Measurements from ENCODE around the gene NYNRIN.

Gene NYNRIN

GRCh38 chr14:24415421-24416253, 16.8 kb downstream of the NYNRIN start:
- no peak overlapping the region for H3K4me3 ChIP-seq (ENCODE audit: control insufficient read depth, low read depth, low read length)

GRCh38 chr14:24416254-24416931, 17.6 kb downstream of the NYNRIN start:
- no peak for DNase-seq (ENCODE audit: low read depth)
- no peak overlapping the region for H3K4me3 ChIP-seq (ENCODE audit: control insufficient read depth, low read depth, low read length)
- TF ChIP-seq CTCF (conservative IDR thresholded peaks at IDR 0.05; ENCODE audit: control insufficient read depth, insufficient read depth, low read depth, low read length), result no peak

More at GRCh38 chr14:24415421-24416253, 16.8 kb downstream of the NYNRIN start:
- no peak for DNase-seq (ENCODE audit: low read depth)
- no peak for TF ChIP-seq CTCF (conservative IDR thresholded peaks at IDR 0.05; ENCODE audit: control insufficient read depth, insufficient read depth, low read depth, low read length)

- TF ChIP-seq CTCF (conservative IDR thresholded peaks at IDR 0.05; ENCODE audit: control insufficient read depth, insufficient read depth, low read depth, low read length), result no peak
- DNase-seq (ENCODE audit: low read depth), result no peak
- no peak overlapping the region for H3K4me3 ChIP-seq (ENCODE audit: control insufficient read depth, low read depth, low read length)
Measured at GRCh38 chr14:24416932-24417619, 18.3 kb downstream of the NYNRIN start.

GRCh38 chr14:24417832-24418491, 19.2 kb downstream of the NYNRIN start:
- no peak for DNase-seq (ENCODE audit: low read depth)
- no peak overlapping the region for H3K4me3 ChIP-seq (ENCODE audit: control insufficient read depth, low read depth, low read length)
- no peak for TF ChIP-seq CTCF (conservative IDR thresholded peaks at IDR 0.05; ENCODE audit: control insufficient read depth, insufficient read depth, low read depth, low read length)

- H3K4me3 ChIP-seq (ENCODE audit: control insufficient read depth, low read depth, low read length), result no peak overlapping the region
- DNase-seq (ENCODE audit: low read depth), result no peak
- TF ChIP-seq CTCF (conservative IDR thresholded peaks at IDR 0.05; ENCODE audit: control insufficient read depth, insufficient read depth, low read depth, low read length), result no peak
Measured at GRCh38 chr14:24418492-24418873, 19.7 kb downstream of the NYNRIN start.

- TF ChIP-seq CTCF (conservative IDR thresholded peaks at IDR 0.05; ENCODE audit: control insufficient read depth, insufficient read depth, low read depth, low read length), result no peak
- H3K4me3 ChIP-seq (ENCODE audit: control insufficient read depth, low read depth, low read length), result no peak overlapping the region
- DNase-seq (ENCODE audit: low read depth), result no peak
Measured at GRCh38 chr14:24422261-24422660, 23.5 kb downstream of the NYNRIN start.

Measured in fibroblast of mammary gland (primary cell).